Right forelimb (tissue), 1 donor: ENCODE data around the gene SLC29A2.

Experiments
- DNase-seq: peaks from one replicate; pipeline ENCODE4 v3.0.0-alpha.2; 2018

The SLC29A2 gene

DNA sequence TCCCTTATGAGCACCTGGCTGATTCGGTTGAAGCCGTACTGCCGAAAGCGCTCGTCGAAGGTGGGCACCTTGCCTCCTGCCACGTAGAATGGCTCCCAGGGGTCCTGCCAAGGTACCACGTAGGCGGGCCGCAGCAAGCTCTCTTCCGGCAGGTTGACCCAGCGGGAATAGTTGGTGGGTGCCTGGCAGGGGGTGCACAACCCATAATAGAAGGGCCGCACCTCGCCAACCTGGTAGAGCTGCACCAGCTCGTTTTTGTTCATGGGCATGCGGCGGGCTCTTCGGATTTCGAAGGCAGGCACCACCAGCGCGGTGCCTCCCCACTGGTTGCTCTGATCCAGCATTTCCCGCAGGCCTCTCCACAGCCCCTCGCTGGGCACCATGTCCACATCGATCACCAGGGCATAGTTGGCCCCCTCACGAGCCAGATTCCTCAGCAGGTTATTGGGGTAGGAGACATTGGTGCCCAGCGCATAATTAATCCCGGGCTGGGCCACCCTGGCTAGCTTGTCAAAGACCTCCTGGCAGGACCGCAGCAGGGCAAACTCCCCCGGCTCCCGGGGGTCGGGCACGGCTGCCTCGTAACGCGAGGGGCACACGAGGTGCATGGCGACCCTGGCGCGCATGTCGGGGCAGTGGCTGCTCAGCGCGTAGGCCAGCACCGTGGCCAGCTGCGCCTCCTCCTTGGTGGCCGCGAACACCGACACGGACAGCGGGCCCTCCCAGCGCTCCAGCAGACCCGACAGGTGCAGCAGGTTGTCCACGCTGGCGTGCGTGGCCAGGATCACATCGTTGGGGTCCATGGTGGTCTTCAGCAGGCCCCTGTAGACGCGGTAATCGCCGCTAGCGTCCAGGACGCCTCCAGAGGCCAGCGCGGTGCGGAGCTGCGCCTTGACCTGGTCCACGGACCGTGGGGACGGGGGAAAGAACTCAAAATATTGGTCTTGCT is 24.8 kb downstream of the SLC29A2 start:
- peak; percentile 36 for DNase-seq

DNA sequence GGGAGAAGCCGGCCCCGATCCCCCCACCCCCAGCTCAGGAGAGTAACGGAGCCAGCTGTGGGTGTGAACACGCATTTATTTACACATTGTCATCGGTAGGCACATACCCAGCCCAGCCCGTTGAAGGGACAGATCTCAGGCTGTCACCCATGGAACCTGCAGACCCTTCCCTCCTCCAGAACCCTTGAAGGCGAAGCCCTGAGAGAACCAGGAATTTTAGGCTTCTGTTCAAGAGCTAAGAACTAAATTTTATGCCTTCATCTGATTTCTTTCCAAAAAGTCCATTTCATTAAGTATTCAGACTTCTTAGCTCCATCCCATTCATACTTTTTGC is 26.3 kb downstream of the SLC29A2 start:
- no peak for DNase-seq

DNA sequence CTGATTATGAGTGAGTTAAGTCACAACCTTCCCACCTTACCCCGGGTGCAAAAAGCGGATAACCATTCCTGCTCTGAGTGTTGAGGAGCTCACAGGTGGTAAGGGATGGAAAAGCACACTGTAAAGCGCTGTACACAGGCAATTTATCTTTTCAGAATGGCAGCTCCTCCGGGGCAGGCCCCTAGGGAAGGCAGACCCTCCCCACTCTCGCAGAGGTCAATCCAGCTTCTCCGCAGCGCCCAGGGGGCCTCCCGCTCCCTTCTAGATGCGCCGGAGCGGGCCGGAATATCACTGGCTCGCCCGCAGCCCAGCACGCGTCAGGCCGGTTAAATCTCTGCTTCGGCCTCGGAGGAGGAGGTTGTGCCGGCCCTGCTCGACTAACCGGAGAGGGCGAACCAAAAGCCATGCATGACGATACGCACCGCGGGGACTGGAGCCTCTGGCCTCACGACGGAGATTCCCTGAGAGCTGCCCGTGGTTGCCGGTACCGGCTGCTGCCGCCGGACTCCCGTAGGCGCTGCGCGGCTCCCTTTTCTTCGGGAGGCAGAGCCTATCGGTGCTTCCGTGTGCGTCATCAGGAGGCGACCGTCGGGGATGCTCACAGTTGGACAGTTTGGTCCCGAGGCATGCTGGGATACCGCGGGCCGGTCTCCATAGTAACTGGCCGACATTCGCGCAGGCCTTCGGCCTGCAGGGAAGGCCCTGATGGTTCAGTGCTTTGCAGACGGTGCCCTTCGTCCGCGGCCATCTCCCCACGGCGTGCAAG is 26.8 kb downstream of the SLC29A2 start, which contains the start of gene BRMS1:
Gene BRMS1 (minus strand): TSS at position 555 of the 766 bp plus-strand sequence. CDS start 2,870 bp downstream, outside the sequence.
- DNase-seq: peak; percentile 98

DNA sequence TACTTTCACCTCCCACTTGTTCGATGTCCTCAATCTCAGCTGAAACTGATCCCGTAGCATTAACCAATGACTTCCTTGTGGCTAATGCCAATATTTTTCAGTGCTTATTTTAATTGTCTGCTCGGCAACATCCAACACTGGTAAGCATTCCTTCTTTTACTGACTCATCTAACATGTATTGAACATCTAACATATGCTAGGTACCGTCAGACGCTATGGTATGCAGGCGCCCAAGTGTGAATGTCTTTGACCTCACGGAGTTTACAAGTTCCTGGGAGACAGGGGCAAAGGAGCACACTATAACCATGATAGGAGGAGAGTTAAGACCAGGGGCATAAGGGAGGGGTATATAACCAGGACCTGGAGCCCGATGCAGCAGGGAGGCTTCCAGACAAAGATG is 28.4 kb downstream of the SLC29A2 start:
- DNase-seq: no peak

DNA sequence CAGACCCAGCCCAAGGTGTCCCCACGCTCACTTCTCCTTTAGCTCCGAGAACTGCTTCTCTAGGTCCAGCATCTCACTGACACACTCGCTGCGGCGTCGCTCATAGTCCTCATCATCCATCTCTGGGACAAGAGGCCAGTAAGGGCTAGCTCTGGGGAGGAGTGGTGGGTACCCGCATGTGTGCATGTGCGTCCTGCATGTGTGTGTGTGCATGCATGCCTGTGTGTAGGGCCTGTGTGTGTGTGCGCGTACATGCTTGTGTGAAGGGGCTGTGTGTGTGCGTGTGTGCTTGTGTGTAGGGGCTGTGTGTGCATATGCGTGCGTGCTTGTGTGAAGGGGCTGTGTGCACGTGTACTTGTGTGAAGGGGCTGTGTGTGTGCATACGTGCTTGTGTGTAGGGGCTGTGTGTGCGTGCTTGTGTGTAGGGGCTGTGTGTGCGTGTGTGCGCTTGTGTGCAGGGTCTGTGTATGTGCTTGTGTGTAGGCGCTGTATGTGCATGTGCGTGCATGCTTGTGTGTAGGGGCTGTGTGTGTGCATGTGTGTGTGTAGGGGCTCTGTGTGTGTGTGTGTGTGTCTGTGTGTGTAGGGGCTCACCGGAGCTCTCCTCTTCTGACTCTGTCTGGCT is 29.9 kb downstream of the SLC29A2 start:
- no peak for DNase-seq

DNA sequence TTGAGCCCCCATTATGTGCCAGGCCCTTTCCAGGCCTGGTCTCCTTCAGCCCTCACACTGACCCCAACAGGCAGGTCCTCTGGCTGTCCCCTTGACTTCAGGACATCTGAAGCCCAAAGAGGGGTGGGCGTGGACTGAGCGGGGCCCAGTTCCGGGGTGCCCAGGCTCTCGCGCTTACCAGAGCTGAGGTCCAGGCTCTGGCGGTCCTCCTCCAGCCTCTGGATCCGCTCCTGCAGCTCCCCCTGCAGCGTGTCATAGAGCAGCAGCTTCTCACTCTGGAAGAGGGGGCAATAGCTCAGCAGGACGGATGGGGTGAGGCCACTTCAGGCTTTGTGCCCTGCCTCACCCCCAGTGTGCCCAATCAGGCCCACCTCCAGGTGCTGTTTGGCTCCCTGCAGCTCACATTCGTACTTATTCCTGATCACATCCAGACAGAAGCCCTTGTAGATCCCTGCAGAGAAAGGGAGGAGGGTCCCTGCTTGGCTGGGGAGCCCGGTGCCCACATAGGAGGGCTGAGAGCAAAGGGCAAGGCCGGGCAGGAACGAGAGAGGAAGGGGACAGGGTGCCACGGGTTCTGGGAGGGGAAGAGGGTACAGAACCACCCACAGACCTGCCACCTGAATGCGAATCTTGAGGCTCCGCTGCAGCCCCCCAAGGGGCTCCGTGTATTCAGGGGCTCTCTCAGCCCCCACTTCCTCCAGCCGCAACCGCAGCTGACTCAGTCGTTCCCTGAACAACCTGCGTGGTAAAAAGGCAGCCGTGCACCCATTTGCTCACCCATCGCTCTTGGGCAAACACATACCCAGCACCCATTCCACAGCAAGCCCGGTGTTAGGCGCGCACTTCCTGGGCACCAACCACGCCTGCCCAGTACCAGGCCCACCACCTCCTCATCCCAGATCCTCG is 30.7 kb downstream of the SLC29A2 start:
- no peak for DNase-seq

DNA sequence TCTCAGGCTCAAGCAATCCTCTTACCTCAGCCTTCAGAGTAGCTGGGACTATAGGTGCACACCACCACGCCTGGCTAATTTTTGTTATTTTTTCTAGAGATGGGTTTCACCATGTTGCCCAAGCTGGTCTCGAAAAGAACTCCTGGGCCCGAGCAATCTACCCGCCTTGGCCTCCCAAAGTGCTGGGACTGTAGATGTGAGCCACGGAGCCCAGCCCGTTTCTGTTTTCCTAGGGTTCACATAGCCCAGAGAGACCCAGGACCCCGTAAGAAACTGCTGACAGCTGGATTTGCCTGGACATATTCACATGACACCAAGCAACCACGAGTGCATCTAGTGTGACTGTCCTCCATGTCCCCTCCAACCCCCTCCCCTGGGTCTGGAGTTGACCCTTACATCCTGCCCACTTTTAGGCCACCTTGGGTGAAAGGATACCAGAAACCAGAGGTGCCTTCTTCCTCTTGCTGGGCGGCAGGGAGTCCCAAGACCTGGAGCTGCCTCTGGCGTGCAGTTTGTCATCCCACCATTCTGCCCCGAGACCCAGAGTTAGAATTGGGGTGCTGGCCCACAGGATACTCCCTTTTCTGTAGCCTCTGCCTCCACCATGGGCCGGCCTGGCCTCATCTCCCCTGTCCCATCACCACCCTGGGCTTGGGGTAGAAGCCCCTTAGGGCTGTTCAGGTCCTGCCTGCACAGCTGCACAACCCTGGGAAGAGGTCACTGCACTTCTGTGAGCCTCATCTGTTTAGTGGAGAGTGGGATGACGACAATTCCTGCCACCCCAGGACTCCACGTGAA is 31.7 kb downstream of the SLC29A2 start:
- no peak for DNase-seq

DNA sequence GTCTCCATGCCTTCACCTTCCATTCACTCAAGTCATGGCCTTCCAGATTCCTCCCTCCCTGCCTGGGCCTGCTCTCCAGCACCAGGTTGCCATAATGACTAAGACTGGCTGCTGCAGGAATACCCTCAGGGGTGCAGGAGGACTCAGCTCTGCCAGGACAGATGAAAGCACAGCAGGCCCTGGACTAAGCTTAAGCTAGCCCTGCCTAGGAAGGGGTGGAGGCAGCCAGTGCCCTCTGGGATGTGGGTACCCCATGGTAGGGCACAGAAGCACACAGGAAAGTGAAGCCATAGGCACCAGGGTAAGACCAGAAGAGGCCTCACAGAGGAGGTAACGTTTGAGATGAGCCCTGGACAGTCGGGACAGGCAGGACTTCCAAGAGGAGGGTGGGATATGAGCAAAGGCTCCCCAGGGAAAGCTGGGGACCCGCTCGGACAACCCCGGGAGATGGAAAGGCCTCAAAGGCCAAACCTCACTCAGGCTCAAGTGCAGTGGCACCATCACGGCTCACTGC is 32.3 kb downstream of the SLC29A2 start:
- peak; percentile 31 for DNase-seq

DNA sequence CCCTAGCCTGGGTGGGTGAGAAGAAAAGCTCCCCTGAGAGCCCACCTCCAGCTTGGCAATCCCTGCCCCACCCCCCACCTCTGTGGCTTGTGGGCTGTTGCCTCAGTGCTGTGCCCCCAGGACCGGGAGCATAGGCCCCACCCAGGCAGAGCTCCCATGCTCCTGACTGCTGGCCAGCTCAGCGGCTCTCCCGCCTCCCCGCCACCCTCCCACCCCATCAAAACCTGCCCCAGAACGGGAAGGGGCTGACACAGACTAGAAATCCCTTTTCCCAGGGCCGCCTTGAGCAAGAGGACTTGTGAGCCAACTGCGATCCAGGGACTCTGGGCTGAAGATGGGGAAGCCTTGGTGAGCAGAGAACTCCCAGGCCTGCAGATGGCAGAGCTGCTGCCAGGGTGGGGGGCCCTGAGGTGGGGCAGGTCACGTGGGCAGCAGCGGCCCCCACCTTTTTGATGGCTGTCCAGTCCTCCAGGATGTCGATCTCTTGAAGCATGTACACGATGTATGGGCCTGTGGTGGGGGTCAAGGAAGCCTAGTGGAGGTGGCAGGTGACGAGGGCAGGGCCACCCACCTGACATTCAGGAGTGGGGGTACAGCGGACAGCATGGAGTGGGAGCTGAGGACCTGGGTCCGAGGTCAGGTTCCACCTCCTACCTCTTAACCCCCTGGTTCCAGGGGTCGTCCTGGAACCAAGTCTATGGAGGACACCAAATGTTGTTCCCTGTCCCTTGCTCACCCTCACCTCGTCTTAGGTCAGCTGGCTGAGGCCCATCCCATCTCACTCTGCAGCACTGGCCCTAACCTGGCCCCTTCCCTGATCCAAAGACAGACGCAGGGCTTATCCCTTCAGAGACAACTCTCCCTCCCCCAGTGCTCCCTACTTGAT is 33.0 kb downstream of the SLC29A2 start:
- peak; percentile 45 for DNase-seq

DNA sequence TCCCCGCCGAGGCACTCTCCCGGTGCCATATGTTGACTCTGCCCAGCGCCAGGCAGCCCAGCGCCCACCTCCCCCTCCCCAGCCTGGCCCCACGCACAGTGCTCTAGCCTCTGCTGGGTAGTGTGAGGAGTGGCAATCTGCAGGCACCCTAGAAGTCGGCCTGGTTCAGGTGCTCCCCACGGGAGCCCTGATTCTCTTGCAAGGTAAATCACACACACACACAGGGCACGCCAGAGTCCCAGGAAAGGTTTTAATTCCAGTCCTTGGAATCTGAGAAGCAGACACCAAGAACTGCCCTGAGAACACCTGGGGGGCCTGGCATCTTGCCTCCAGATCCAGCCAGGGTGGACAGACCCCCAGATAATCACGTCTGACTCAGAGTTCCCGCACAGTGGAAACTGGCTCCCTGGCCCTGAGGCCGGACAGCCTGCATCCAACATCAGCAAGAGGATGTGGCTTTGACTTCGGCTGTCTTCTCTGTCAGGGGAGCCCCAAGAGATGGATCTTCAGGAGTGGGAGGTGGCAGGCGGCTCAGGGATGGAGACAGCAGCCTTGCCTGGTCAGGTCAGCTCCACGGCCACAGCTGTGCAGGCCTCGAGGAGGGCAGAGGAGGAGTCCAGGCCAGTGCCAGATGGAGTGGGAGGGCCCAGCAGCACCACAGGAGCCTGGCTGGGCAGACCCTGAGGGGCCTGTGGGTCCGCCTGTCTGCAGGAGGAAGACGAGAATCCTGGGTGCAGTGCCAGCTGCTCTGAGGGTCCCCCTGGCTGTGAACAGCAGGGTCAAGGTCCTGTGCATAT is 34.3 kb downstream of the SLC29A2 start:
- peak; percentile 43 for DNase-seq

DNA sequence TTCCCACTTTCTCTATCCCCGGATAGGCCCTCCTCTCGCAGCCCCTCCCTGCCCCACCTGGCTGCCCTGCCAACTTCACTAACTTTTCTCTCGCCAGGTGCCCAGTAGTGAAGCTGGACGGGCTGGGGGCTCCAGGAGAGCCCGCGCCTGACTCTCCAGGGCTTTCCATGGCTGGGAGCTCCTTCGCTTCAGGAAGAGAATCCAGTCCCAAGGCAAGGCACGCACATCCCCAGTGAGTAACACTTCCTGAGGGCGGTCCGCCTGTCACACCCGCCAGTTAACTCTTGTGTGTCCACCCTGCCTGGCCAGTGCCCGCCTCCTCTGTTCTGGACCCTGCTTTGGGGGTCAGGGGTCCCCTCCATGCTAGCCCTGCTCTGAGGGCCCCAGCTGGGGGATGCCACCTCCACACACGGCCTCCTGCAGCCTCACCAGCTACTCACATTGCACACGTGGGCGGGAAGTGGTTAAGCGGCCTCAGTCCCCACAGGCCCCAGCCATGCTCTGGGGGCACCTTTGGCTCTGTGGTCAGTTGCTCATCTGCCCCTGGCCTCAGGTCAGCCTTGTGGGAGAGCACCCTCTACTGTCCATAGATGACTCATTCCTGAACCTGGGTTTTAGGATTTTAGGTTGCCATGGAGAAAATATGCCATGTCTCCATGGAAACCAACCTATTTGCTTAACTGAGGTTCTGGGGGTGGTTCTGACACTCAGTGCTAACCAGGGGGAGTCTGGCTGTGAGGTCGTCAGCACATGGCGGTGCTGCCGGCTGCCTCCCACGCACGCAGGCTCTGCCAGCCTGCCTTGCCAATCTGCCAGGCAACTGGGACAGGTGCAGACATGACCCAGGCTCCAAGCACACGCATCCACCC is 35.1 kb downstream of the SLC29A2 start, which contains the start of gene RIN1:
Gene RIN1 (minus strand): TSS at position 201 of the 869 bp plus-strand sequence. CDS start 32 bp downstream, at position 169.
- DNase-seq: peak; percentile 71

DNA sequence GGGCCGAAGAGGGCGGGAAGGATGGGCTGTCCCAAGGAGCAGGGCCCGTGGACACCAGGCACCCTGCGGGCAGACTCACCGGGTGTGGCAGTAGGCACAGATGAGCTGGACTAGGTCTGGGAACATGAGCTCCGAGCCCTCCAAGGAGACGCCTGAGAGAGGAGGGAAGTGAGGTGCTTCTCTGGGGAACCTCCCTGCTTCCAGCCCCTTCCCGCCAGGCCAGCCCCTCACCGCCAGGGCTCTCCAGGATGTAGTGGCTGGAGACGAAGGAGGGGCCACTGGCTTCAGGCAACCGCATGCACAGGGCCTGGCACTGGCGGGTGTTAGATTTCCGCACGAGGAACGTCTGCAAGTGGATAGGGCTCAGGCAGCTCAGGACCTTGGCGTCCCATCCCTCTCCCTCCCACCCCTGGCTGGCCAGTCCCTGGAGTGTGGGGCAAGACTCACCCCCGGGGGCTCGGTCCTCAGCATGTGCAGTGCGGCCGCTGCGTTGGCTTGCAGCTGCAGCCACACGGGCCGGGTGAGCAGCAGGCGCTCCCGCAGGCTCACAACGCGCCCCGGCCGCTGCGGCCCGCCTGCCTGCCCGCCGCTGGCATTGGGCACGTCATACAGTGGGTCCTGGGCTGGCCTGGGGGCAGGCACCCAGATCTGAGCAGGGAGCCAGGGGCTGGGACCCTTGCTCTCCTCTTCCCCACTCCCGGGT is 35.9 kb downstream of the SLC29A2 start:
- peak; percentile 73 for DNase-seq

DNA sequence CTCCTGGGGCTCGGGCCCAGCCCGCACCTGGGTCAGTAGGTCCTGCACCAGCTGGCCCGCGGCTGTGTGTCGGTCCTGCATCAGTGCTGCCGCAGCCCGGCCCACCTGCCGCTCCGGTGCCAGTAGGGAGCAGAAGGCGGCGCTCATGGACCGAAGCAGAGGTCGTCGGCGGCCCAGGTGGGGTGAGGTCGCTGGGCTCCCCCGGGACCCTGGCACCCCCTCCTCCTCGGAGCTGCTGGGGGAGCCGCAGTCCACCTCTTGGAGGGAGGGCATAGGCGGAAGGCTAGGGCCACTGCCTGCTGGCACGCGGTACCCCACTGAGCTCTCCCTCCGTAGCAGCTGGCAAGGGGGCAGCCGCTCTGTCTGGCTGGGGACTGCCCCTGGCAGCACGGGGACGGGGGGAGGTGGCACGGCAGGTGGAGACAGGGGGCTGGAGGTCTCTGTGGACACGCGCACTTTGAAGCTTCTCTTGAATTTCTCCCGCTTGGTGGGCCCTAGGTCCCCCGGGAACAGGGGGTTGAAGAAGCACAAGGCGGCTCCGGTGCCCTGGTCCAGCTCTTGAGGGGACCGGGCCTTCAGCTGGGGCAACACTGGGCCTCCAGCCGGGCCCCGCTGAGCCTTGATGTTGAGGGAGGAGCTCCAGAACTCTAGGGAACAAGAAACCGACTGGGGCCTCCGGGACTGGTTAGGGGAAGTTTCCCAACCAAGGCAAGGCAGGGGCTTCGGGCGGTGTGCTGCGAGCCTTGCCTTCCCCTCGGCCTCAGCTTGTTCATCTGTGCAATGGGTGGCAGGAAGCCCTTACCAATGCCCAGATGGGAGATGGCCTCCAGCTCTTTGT is 36.7 kb downstream of the SLC29A2 start:
- DNase-seq: peak; percentile 45

DNA sequence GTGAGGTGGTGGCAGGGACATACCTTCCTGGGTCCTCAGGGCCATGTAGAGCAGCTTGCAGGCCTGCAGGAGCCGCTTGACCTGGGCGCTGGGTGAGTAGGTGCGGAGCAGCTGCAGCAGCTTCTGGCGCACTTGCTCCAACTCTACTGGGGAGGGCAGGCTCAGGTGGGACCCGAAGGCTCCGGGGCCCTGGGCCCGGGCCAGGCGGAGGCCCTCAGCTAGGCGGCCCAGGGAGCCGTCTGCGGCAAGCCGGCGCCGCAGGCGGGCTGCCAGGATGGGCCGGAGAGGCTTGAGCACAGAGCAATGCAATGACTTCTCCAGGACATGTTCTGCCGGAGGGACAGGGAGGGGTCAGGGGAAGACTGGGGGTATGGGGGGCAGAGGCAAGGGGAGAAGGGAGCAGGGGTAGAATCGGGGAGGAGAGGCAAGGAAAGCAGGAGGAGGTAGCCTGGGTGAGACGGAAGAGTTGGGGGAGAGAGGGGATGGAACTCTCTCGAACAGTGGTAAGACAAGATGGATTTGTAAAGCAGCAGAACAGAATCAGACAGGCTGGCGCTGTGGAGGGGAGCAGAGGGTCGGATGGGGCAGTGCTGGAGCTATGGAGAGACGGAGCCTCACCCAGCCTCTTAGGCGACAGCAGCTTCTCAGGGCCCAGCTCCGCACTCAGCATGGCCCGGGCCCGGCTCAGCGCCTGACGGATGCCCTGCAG is 37.5 kb downstream of the SLC29A2 start:
- peak; percentile 45 for DNase-seq

DNA sequence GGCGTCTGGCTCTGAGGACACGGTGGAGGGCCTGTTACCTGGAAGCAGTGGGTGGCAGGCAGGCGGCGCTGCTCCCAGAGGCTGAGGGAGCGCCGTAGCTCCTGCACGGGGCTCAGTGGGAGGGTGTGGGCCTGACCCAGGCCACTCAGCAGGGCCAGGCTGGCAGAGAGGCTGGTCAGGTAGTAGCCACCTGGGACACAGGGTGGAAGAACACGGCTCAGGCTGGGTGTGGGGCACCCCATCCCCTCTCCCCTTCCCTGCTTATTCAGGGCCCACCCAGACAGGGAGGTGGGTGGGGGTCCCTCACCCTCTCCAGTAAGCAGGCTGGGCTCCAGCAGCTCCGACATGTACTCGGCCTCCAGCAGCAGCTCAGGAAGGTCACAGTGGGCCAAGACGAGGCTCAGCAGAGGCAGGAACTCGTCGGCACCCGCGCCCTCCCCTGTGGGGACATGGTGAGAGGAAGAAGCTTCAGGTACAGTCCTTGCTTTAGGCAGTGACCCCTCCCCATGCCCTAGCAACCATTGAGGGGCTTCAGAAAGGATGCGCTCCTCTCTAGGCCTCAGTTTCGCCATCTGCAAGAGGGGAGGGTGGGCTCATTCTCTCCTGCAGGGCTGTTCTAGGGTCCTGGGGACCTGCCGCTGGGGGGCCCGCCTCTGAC is 38.2 kb downstream of the SLC29A2 start:
- no peak for DNase-seq
